ENCODE measurements around the gene AHDC1.

AHDC1 gene

GRCh38 chr1:27570356-27570755 lies 33.6 kb downstream of the AHDC1 start:
- Histone ChIP-seq H3K9me3 (ENCODE audit: control insufficient read depth, insufficient read depth, low read depth, low read length) (no peaks in the 10 kb centered on the region), H3K36me3 (ENCODE audit: control insufficient read depth in 2 of 2, insufficient read depth in 1 of 2, low read length in 2 of 2) (no peaks in the 10 kb centered on the region), H3K4me3 (ENCODE audit: low read depth, low read length) (no peak overlapping the region), H3K27ac (ENCODE audit: extremely low read depth, low read depth, low read length) (no peak overlapping the region), H3K4me1 (ENCODE audit: control insufficient read depth, insufficient read depth, low read length) (peaks cover 11% of the 10 kb centered on the region)
- ChIA-PET CTCF (interaction anchor here (1.1 to 8.6 kb wide), 10 partner anchors 12 to 145 kb away, joined by 3 to 111 read pairs (median 8); no protein-coding TSS in a partner anchor), POLR2A (interaction anchor here (0.7 to 1.3 kb wide), 3 partner anchors 13 to 34 kb away, joined by 3 to 5 read pairs (median 3); partner anchors contain the start of gene AHDC1)
- TF ChIP-seq SCRT2 (tag by site-specific recombination; IDR thresholded peaks at IDR 0.05) (peak; percentile 20; the same call in 1 of the 2 replicates), ZBTB11 (tag by site-specific recombination; conservative IDR thresholded peaks at IDR 0.05; ENCODE audit: low read depth) (no peak)

GRCh38 chr1:27569506-27570291 lies 34.2 kb downstream of the AHDC1 start:
- ChIA-PET CTCF (interaction anchor here (0.5 to 8.6 kb wide), 17 partner anchors 9 to 268 kb away, joined by 3 to 111 read pairs (median 8); partner anchors contain the start of gene AHDC1), POLR2A (interaction anchor here (0.5 to 1.3 kb wide), 4 partner anchors 12 to 581 kb away, joined by 3 to 7 read pairs (median 4); no protein-coding TSS in a partner anchor)
- Histone ChIP-seq H3K4me1 (ENCODE audit: control insufficient read depth, insufficient read depth, low read length) (peaks cover 10% of the 10 kb centered on the region), H3K36me3 (ENCODE audit: control insufficient read depth in 2 of 2, insufficient read depth in 1 of 2, low read length in 2 of 2) (no peaks in the 10 kb centered on the region), H3K9me3 (ENCODE audit: control insufficient read depth, insufficient read depth, low read depth, low read length) (no peaks in the 10 kb centered on the region), H3K4me3 (ENCODE audit: low read depth, low read length) (no peak overlapping the region), H3K27ac (ENCODE audit: extremely low read depth, low read depth, low read length) (no peak overlapping the region)
- no peak for TF ChIP-seq ZNF624 (tag by site-specific recombination; IDR thresholded peaks at IDR 0.05)
- TF ChIP-seq ZNF701 (tag by site-specific recombination; IDR thresholded peaks at IDR 0.05), result no peak
- no peak for TF ChIP-seq HOXD13 (CRISPR knock-in tag; IDR thresholded peaks at IDR 0.05; ENCODE audit: borderline replicate concordance)
- no peak for TF ChIP-seq ZNF311 (tag by site-specific recombination; IDR thresholded peaks at IDR 0.05; ENCODE audit: borderline replicate concordance)
- no peak for TF ChIP-seq ZNF707 (tag by site-specific recombination; IDR thresholded peaks at IDR 0.05)
- TF ChIP-seq ZFHX2 (tag by site-specific recombination; conservative IDR thresholded peaks at IDR 0.05), result no peak
- TF ChIP-seq SP2 (tag by site-specific recombination; IDR thresholded peaks at IDR 0.05), result 0 out of 2 replicates have a peak, but pooled peaks have one; percentile 8
- no peak for TF ChIP-seq GFI1B (tag by site-specific recombination; IDR thresholded peaks at IDR 0.05)
- TF ChIP-seq, protein P1, sequence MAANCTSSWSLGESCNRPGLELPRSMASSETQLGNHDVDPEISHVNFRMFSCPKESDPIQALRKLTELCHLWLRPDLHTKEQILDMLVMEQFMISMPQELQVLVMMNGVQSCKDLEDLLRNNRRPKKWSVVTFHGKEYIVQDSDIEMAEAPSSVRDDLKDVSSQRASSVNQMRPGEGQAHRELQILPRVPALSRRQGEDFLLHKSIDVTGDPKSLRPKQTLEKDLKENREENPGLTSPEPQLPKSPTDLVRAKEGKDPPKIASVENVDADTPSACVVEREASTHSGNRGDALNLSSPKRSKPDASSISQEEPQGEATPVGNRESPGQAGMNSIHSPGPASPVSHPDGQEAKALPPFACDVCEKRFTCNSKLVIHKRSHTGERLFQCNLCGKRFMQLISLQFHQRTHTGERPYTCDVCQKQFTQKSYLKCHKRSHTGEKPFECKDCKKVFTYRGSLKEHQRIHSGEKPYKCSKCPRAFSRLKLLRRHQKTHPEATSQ (tag by site-specific recombination; IDR thresholded peaks at IDR 0.05), result no peak
- no peak for TF ChIP-seq ZNF76 (tag by site-specific recombination; IDR thresholded peaks at IDR 0.05; ENCODE audit: borderline replicate concordance, low read depth)
- TF ChIP-seq ZNF26 (tag by site-specific recombination; IDR thresholded peaks at IDR 0.05), result no peak
- no peak for TF ChIP-seq ZNF391 (tag by site-specific recombination; IDR thresholded peaks at IDR 0.05; ENCODE audit: borderline replicate concordance, low read depth)
- TF ChIP-seq ZNF596 (tag by site-specific recombination; IDR thresholded peaks at IDR 0.05), result no peak
- TF ChIP-seq ZBTB17 (tag by site-specific recombination; IDR thresholded peaks at IDR 0.05), result 0 out of 2 replicates have a peak, but pooled peaks have one; percentile 2
- no peak for TF ChIP-seq ZNF530 (tag by site-specific recombination; IDR thresholded peaks at IDR 0.05; ENCODE audit: low read depth)
- TF ChIP-seq ZNF24 (tag by site-specific recombination; IDR thresholded peaks at IDR 0.05), result no peak
- no peak for TF ChIP-seq ZFP41 (tag by site-specific recombination; IDR thresholded peaks at IDR 0.05; ENCODE audit: borderline replicate concordance)
- TF ChIP-seq PRDM6 (tag by site-specific recombination; IDR thresholded peaks at IDR 0.05), result no peak
- TF ChIP-seq ZBTB11 (tag by site-specific recombination; conservative IDR thresholded peaks at IDR 0.05; ENCODE audit: low read depth), result no peak
- no peak for TF ChIP-seq SP3 (tag by site-specific recombination; IDR thresholded peaks at IDR 0.05)
